Adipocyte (in vitro differentiated cells): ENCODE measurements around the gene PTPRM.

Experiments
- DNase-seq: peaks from one replicate; pipeline ENCODE4 v3.0.0-alpha.2; 2015; ENCODE audit warnings: low read depth
- H3K27me3 ChIP-seq: replicated peaks from 2 replicates; pipeline ENCODE4 v1.7.0; 2013; ENCODE audit warnings: mild to moderate bottlenecking, low read length, moderate library complexity; ENCODE audit not compliant: control insufficient read depth, insufficient read depth
- H3K36me3 ChIP-seq: 2 replicates; pipeline ENCODE4 v1.7.0; 2013; ENCODE audit warnings: low read length, mild to moderate bottlenecking, moderate library complexity; ENCODE audit not compliant: control insufficient read depth, insufficient read depth, severe bottlenecking
- H3K4me1 ChIP-seq: 2 replicates; pipeline ENCODE4 v1.7.0; 2013; ENCODE audit warnings: mild to moderate bottlenecking, low read length, moderate library complexity; ENCODE audit not compliant: control insufficient read depth, insufficient read depth
- H3K4me3 ChIP-seq: 2 replicates; pipeline ENCODE4 v1.7.0; 2013; ENCODE audit warnings: mild to moderate bottlenecking, low read length, moderate library complexity
- H3K9ac ChIP-seq: 2 replicates; pipeline ENCODE4 v1.7.0; 2013; ENCODE audit warnings: mild to moderate bottlenecking, low read length, moderate library complexity
- H3K9me3 ChIP-seq: 2 replicates; pipeline ENCODE4 v1.7.0; 2013; ENCODE audit warnings: mild to moderate bottlenecking, low read length, moderate library complexity; ENCODE audit not compliant: control insufficient read depth

The PTPRM gene

GRCh38 chr18:7904529-7904928 is 337.4 kb downstream of the PTPRM start:
- Histone ChIP-seq H3K27me3 (no peaks in the 10 kb centered on the region), H3K4me3 (no peak overlapping the region), H3K9me3 (no peaks in the 10 kb centered on the region), H3K36me3 (peaks cover 7% of the 10 kb centered on the region), H3K4me1 (peaks cover 32% of the 10 kb centered on the region), H3K9ac (no peak overlapping the region)
- DNase-seq: peak; percentile 60

- Histone ChIP-seq H3K27me3 (no peaks in the 10 kb centered on the region), H3K36me3 (peaks cover 7% of the 10 kb centered on the region), H3K4me3 (no peak overlapping the region), H3K9ac (no peak overlapping the region), H3K4me1 (peaks cover 6% of the 10 kb centered on the region), H3K9me3 (no peaks in the 10 kb centered on the region)
- DNase-seq: no peak
Observed at GRCh38 chr18:7908681-7909299, 341.7 kb downstream of the PTPRM start.

- Histone ChIP-seq H3K27me3 (no peaks in the 10 kb centered on the region), H3K36me3 (no peaks in the 10 kb centered on the region), H3K9me3 (no peaks in the 10 kb centered on the region), H3K4me1 (peaks cover 9% of the 10 kb centered on the region), H3K4me3 (no peak overlapping the region), H3K9ac (no peak overlapping the region)
- DNase-seq: no peak
Observed at GRCh38 chr18:7914834-7915670, 347.9 kb downstream of the PTPRM start.

- DNase-seq: peak; percentile 45
- H3K4me3 ChIP-seq: no peak overlapping the region
- peaks cover 35% of the 10 kb centered on the region for H3K4me1 ChIP-seq
- H3K36me3 ChIP-seq: no peaks in the 10 kb centered on the region
- no peak overlapping the region for H3K9ac ChIP-seq
- H3K27me3 ChIP-seq: no peaks in the 10 kb centered on the region
- H3K9me3 ChIP-seq: peaks cover 9% of the 10 kb centered on the region
Observed at GRCh38 chr18:7918701-7919100, 351.6 kb downstream of the PTPRM start.

DNA sequence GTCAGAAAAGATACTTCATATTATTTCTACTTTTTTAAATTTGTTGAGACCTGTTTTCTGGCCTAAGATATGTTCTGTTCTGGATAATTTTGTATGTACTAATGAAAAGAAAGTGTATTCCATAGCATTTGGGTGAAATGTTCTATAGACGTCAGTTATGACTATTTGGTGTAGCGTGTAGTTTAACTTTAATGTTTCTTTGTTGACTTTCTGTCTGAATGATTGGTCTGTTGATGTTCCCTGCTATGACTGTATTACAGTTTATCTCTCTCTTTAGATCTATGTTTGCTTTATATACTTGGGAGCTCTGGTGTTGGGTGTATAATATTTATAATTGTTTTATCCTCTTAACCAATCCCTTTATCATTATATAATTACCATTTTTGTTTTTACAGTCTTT is 352.4 kb downstream of the PTPRM start:
- no peak overlapping the region for H3K9ac ChIP-seq
- H3K36me3 ChIP-seq: no peaks in the 10 kb centered on the region
- H3K27me3 ChIP-seq: no peaks in the 10 kb centered on the region
- H3K9me3 ChIP-seq: peaks cover 9% of the 10 kb centered on the region
- no peak for DNase-seq
- H3K4me1 ChIP-seq: peaks cover 41% of the 10 kb centered on the region
- H3K4me3 ChIP-seq: no peak overlapping the region

DNA sequence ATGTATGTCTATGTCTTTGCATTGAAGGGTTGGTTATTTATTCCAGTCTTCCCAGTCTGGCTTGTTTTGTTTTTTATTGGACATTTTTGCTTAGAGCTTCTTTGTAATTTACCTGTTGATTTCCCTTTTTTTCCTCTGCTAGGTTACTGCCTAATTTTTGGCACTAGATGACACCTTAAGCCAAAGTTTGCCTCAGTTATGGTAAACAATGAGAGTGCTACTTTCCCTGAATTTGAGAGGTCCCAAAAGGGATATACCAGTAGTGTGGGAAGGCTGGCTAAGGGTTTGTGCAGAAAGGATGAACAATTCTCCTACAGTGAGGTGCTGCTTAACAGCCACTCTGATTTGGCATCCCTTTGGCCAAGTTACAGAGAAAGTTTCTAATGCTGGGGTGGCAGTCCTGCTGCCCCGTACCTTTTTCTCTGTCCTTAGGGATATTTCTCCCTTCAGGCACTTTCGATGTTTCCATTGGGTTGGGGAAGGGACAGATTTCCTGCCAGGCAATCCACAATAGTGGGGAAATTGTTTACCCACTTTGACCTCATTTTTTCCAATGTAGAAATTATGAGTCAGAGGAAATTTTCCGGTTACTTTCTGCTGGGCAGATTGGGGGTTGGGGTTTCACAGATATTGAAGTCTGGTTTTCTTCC is 354.9 kb downstream of the PTPRM start:
- DNase-seq: peak; percentile 82
- Histone ChIP-seq H3K9ac (peak overlapping the region; percentile 79), H3K9me3 (peaks cover 9% of the 10 kb centered on the region), H3K4me1 (peaks cover 51% of the 10 kb centered on the region), H3K36me3 (no peaks in the 10 kb centered on the region), H3K4me3 (peak overlapping the region; percentile 65), H3K27me3 (no peaks in the 10 kb centered on the region)

GRCh38 chr18:7923105-7923504 is 356.0 kb downstream of the PTPRM start:
- peak overlapping the region; percentile 1 for H3K4me3 ChIP-seq
- peaks cover 57% of the 10 kb centered on the region for H3K4me1 ChIP-seq
- H3K27me3 ChIP-seq: no peaks in the 10 kb centered on the region
- no peak for DNase-seq
- H3K9me3 ChIP-seq: peaks cover 9% of the 10 kb centered on the region
- peaks cover under 1% of the 10 kb centered on the region for H3K36me3 ChIP-seq
- peak overlapping the region; percentile 79 for H3K9ac ChIP-seq

- Histone ChIP-seq H3K9ac (no peak overlapping the region), H3K36me3 (peaks cover 6% of the 10 kb centered on the region), H3K4me3 (no peak overlapping the region), H3K9me3 (peaks cover 9% of the 10 kb centered on the region), H3K4me1 (peaks cover 51% of the 10 kb centered on the region), H3K27me3 (no peaks in the 10 kb centered on the region)
- DNase-seq: no peak
Observed at GRCh38 chr18:7924616-7925015, 357.5 kb downstream of the PTPRM start.

DNA sequence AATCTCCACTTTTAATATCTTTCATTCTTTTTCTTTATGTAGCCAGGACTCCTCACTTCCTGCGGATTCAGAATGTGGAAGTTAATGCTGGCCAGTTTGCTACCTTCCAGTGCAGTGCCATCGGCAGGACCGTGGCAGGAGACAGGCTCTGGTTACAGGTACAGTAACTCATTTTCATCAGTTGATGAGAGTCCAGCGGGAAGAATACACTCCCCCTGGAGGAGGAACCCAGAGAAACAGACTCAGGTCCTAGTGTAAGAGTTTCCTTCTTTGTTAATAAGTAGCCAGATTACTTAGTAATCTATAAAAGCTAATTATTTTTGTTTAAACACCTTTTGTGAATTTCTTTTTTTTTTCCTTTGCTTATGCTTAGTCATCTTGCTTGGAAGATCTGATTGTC is 359.4 kb downstream of the PTPRM start:
- no peak overlapping the region for H3K9ac ChIP-seq
- H3K27me3 ChIP-seq: no peaks in the 10 kb centered on the region
- peaks cover 47% of the 10 kb centered on the region for H3K4me1 ChIP-seq
- peaks cover 6% of the 10 kb centered on the region for H3K36me3 ChIP-seq
- H3K4me3 ChIP-seq: no peak overlapping the region
- DNase-seq: no peak
- H3K9me3 ChIP-seq: no peaks in the 10 kb centered on the region

DNA sequence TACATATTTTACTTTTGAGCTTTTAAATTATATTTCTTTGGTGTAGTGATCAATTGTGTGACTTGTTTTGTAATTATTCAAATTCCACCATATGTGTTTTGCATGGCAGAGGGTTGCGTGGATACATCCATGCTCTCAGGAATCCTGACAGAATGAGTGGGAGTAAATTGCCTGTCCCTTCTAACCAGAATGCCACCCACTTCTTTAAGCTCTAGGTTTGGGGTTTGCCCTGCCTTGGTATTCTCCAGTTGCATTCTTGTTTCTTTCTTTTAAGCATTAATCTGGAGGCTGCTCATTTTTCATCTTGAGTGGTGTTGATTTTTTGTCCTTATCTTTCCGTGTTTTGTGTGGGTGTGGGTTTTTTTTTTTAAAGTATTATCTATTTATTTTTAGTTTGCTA is 360.0 kb downstream of the PTPRM start:
- H3K36me3 ChIP-seq: peaks cover 6% of the 10 kb centered on the region
- no peak overlapping the region for H3K4me3 ChIP-seq
- DNase-seq: peak; percentile 23
- H3K4me1 ChIP-seq: peaks cover 41% of the 10 kb centered on the region
- no peak overlapping the region for H3K9ac ChIP-seq
- no peaks in the 10 kb centered on the region for H3K27me3 ChIP-seq
- H3K9me3 ChIP-seq: no peaks in the 10 kb centered on the region

- Histone ChIP-seq H3K9me3 (no peaks in the 10 kb centered on the region), H3K4me1 (peaks cover 9% of the 10 kb centered on the region), H3K4me3 (no peak overlapping the region), H3K9ac (no peak overlapping the region), H3K27me3 (no peaks in the 10 kb centered on the region), H3K36me3 (peaks cover 7% of the 10 kb centered on the region)
- no peak for DNase-seq
Observed at GRCh38 chr18:7931763-7932162, 364.6 kb downstream of the PTPRM start.
